GM23248 (cell line): ENCODE measurements around the gene BSCL2. TPM values are rescaled to one million over a fixed set of nuclear protein-coding genes. Genes with fewer than 3 reads are reported as not detected.
A peak's percentile ranks its signal among the peaks of the same experiment; 100 is the strongest.

Experiments used
- DNase-seq: peaks from one replicate; pipeline ENCODE4 v3.0.0-alpha.2; 2015
- H2AFZ ChIP-seq: fragments of 200-600 bp; sonication (generic); 2 replicates; pipeline ENCODE4 v1.6.1; 2016; ENCODE audit warnings: antibody characterized with exemption
- H3F3A ChIP-seq: fragments of 200-600 bp; sonication (generic); 2 replicates; pipeline ENCODE4 v1.6.1; 2016; ENCODE audit warnings: mild to moderate bottlenecking, antibody characterized with exemption, mixed run types; ENCODE audit not compliant: insufficient read depth
- H3K27ac ChIP-seq: fragments of 200-600 bp; sonication (generic); 2 replicates; pipeline ENCODE4 v1.5.1; 2016; ENCODE audit warnings: mild to moderate bottlenecking
- H3K27me3 ChIP-seq: fragments of 200-600 bp; sonication (generic); replicated peaks from 2 replicates; pipeline ENCODE4 v1.6.1; 2016; ENCODE audit warnings: mild to moderate bottlenecking; ENCODE audit not compliant: insufficient read depth
- H3K36me3 ChIP-seq: fragments of 200-600 bp; sonication (generic); 2 replicates; pipeline ENCODE4 v1.6.1; 2016; ENCODE audit warnings: low read depth, mild to moderate bottlenecking
- H3K4me1 ChIP-seq: fragments of 200-600 bp; sonication (generic); 2 replicates; pipeline ENCODE4 v1.6.1; 2016; ENCODE audit warnings: mild to moderate bottlenecking; ENCODE audit not compliant: insufficient read depth
- H3K4me2 ChIP-seq: fragments of 200-600 bp; sonication (generic); one replicate; pipeline ENCODE4 v1.6.1; 2016; ENCODE audit warnings: mild to moderate bottlenecking; ENCODE audit not compliant: unreplicated experiment
- H3K4me3 ChIP-seq: fragments of 200-600 bp; sonication (generic); 2 replicates; pipeline ENCODE4 v1.5.1; 2016; ENCODE audit warnings: mild to moderate bottlenecking
- H3K79me2 ChIP-seq: fragments of 200-600 bp; sonication (generic); 2 replicates; pipeline ENCODE4 v1.6.1; 2016; ENCODE audit warnings: mild to moderate bottlenecking; ENCODE audit not compliant: insufficient read depth
- H3K9ac ChIP-seq: fragments of 200-600 bp; sonication (generic); 2 replicates; pipeline ENCODE4 v1.6.1; 2016; ENCODE audit warnings: mild to moderate bottlenecking
- H3K9me2 ChIP-seq: fragments of 200-600 bp; sonication (generic); 2 replicates; pipeline ENCODE4 v1.6.1; 2016; ENCODE audit warnings: mixed run types, mild to moderate bottlenecking, moderate library complexity; ENCODE audit not compliant: insufficient read depth
- H3K9me3 ChIP-seq: fragments of 200-600 bp; sonication (generic); one replicate; pipeline ENCODE4 v1.6.1; 2017; ENCODE audit warnings: low read depth
- H4K20me1 ChIP-seq: fragments of 200-600 bp; sonication (generic); 2 replicates; pipeline ENCODE4 v1.6.0; 2016; ENCODE audit not compliant: insufficient read depth
- EZH2 ChIP-seq: fragments of 200-600 bp; sonication (generic); IDR thresholded peaks from 2 replicates; pipeline ENCODE4 v1.6.1; 2018; ENCODE audit warnings: antibody characterized with exemption, mild to moderate bottlenecking; ENCODE audit not compliant: insufficient read depth, poor library complexity, severe bottlenecking
- EZH2phosphoT487 ChIP-seq: fragments of 200-600 bp; sonication (generic); IDR thresholded peaks from 2 replicates; pipeline ENCODE4 v1.6.1; 2018; ENCODE audit warnings: antibody characterized with exemption, moderate library complexity, mild to moderate bottlenecking, low read depth; ENCODE audit not compliant: insufficient read depth
- WGBS, 2 experiments: methylation state at CpG; one replicate each; pipeline ENCODE4 v1.1.6; 2015 to 2017; ENCODE audit warnings: low lambda C conversion rate in 2 of 2, low coverage in 1 of 2; ENCODE audit errors: missing lambda C conversion rate in 2 of 2; 5-methylcytosine and 5-hydroxymethylcytosine counted together
- in situ Hi-C: fragments of 300-500 bp; cut with MboI; formaldehyde crosslinking; loops from 2 replicates; pipeline ENCODE4 v1.15.0; 2020
- polyA plus RNA-seq: library from polyadenylated mRNA; unstranded; fragments of >200 nt; fragmentation: Nextera tagmentation; extraction: Ambion mirVana; gene quantifications from 2 replicates; pipeline ENCODE4 v1.2.1, GENCODE V29; 2016
- total RNA-seq: library from RNA; depleted of rRNA; stranded (reverse); fragments of >200 nt; shearing (Covaris generic); gene quantifications from 2 replicates; pipeline ENCODE4 v1.2.3, GENCODE V29; 2014

BSCL2 gene
- total and polyA plus RNA-seq, 2 experiments from 2014 or later, result 51.0 to 74.5 TPM

- Histone ChIP-seq H3K36me3 (peaks cover 33% of the 10 kb centered on the region), H3K27ac (peak overlapping the region; percentile 95), H2AFZ (no peak overlapping the region), H3K27me3 (no peaks in the 10 kb centered on the region), H3K4me2 (peak overlapping the region; percentile 93), H3K79me2 (peaks cover 83% of the 10 kb centered on the region), H3K4me1 (peaks cover 20% of the 10 kb centered on the region), H3F3A (peaks cover 45% of the 10 kb centered on the region), H3K4me3 (peak overlapping the region; percentile 88), H4K20me1 (peaks cover 13% of the 10 kb centered on the region; the same call in 1 of the 2 replicates), H3K9me3 (no peaks in the 10 kb centered on the region), H3K9ac (peak overlapping the region; percentile 92), H3K9me2 (no peaks in the 10 kb centered on the region)
- no peak for TF ChIP-seq EZH2phosphoT487
- TF ChIP-seq EZH2, result no peak
- in situ Hi-C loops, result no loop called here
- peak; percentile 38 for DNase-seq
- WGBS, 2 experiments, result 0% methylated on average over 7 of the region's 7 CpGs
These were observed 18.4 kb upstream of the BSCL2 start for GRCh38 chr11:62725646-62726045.

- in situ Hi-C loops, result no loop called here
- Histone ChIP-seq H3K79me2 (peaks cover 83% of the 10 kb centered on the region), H3K27ac (no peak overlapping the region), H3K27me3 (no peaks in the 10 kb centered on the region), H3K9me3 (no peaks in the 10 kb centered on the region), H2AFZ (no peak overlapping the region), H3K4me2 (peak overlapping the region; percentile 93), H3K9ac (peak overlapping the region; percentile 92), H3K4me1 (peaks cover 19% of the 10 kb centered on the region; the same call in 1 of the 2 replicates), H3K9me2 (no peaks in the 10 kb centered on the region), H3F3A (peaks cover 48% of the 10 kb centered on the region), H4K20me1 (peaks cover 13% of the 10 kb centered on the region; the same call in 1 of the 2 replicates), H3K36me3 (peaks cover 43% of the 10 kb centered on the region), H3K4me3 (peak overlapping the region; percentile 88)
- TF ChIP-seq EZH2, result no peak
- TF ChIP-seq EZH2phosphoT487, result no peak
- DNase-seq, result peak; percentile 29
- WGBS, 2 experiments, result 14 to 22% methylated on average over 8 of the region's 8 CpGs
These were observed 16.9 kb upstream of the BSCL2 start for GRCh38 chr11:62724171-62724570.

- WGBS, 2 experiments, result 74 to 83% methylated on average over 7 of the region's 7 CpGs
These were observed 14.8 kb upstream of the BSCL2 start for GRCh38 chr11:62721994-62722393.

GRCh38 chr11:62719302-62719978, 12.2 kb upstream of the BSCL2 start:
- H3K9me3 ChIP-seq, result no peaks in the 10 kb centered on the region
- H3K4me3 ChIP-seq, result no peak overlapping the region
- H3F3A ChIP-seq, result peaks cover 51% of the 10 kb centered on the region
- DNase-seq, result peak; percentile 33
- H4K20me1 ChIP-seq, result 0 out of 2 replicates have a peak, but pooled peaks cover 3% of the 10 kb centered on the region
- H2AFZ ChIP-seq, result no peak overlapping the region
- peaks cover 84% of the 10 kb centered on the region for H3K36me3 ChIP-seq
- no peaks in the 10 kb centered on the region for H3K9me2 ChIP-seq
- TF ChIP-seq EZH2phosphoT487 (no peak), EZH2 (no peak)
- peak overlapping the region; percentile 42 for H3K27ac ChIP-seq
- H3K9ac ChIP-seq, result peak overlapping the region; percentile 5; the same call in 1 of the 2 replicates
- no peak overlapping the region for H3K4me2 ChIP-seq
- H3K4me1 ChIP-seq, result peaks cover 19% of the 10 kb centered on the region; the same call in 1 of the 2 replicates
- H3K79me2 ChIP-seq, result peaks cover 98% of the 10 kb centered on the region
- 69 to 73% methylated on average over 2 of the region's 2 CpGs for WGBS, 2 experiments
- H3K27me3 ChIP-seq, result no peaks in the 10 kb centered on the region
- in situ Hi-C loops, result no loop called here

More at GRCh38 chr11:62721994-62722393, 14.8 kb upstream of the BSCL2 start:
- Histone ChIP-seq H3K4me3 (no peak overlapping the region), H3K9me2 (no peaks in the 10 kb centered on the region), H3K27me3 (no peaks in the 10 kb centered on the region), H3K27ac (no peak overlapping the region), H3K9ac (peak overlapping the region; percentile 14; the same call in 1 of the 2 replicates), H4K20me1 (peaks cover 13% of the 10 kb centered on the region; the same call in 1 of the 2 replicates), H3F3A (peaks cover 49% of the 10 kb centered on the region), H3K36me3 (peaks cover 65% of the 10 kb centered on the region), H3K4me2 (no peak overlapping the region), H3K4me1 (peaks cover 19% of the 10 kb centered on the region; the same call in 1 of the 2 replicates), H2AFZ (no peak overlapping the region), H3K9me3 (no peaks in the 10 kb centered on the region), H3K79me2 (peaks cover 98% of the 10 kb centered on the region)
- in situ Hi-C loops, result no loop called here
- peak; percentile 36 for DNase-seq
- no peak for TF ChIP-seq EZH2
- no peak for TF ChIP-seq EZH2phosphoT487
